ENCODE data around the gene SDK2.

SDK2 gene

GRCh38 chr17:73435412-73435811 lies 208.8 kb downstream of the SDK2 start:
- no peak for DNase-seq

- DNase-seq: no peak
Measured at GRCh38 chr17:73434154-73434553, 210.1 kb downstream of the SDK2 start.

- no peak for DNase-seq
Measured at GRCh38 chr17:73433501-73433900, 210.7 kb downstream of the SDK2 start.

- DNase-seq: no peak
Measured at GRCh38 chr17:73432624-73433190, 211.5 kb downstream of the SDK2 start.

- no peak for DNase-seq
Measured at GRCh38 chr17:73431401-73432205, 212.6 kb downstream of the SDK2 start.

GRCh38 chr17:73430848-73431247 lies 213.4 kb downstream of the SDK2 start:
- no peak for DNase-seq

- DNase-seq: no peak
Measured at GRCh38 chr17:73430165-73430680, 214.0 kb downstream of the SDK2 start.

- DNase-seq: peak; percentile 93
Measured at GRCh38 chr17:73429440-73430164, 214.6 kb downstream of the SDK2 start.

- DNase-seq: no peak
Measured at GRCh38 chr17:73427198-73427597, 217.0 kb downstream of the SDK2 start.

GRCh38 chr17:73424571-73424970 lies 219.7 kb downstream of the SDK2 start:
- DNase-seq: no peak

GRCh38 chr17:73423806-73424205 lies 220.4 kb downstream of the SDK2 start:
- no peak for DNase-seq

- DNase-seq: no peak
Measured at GRCh38 chr17:73423159-73423715, 221.0 kb downstream of the SDK2 start.

- DNase-seq: no peak
Measured at GRCh38 chr17:73422121-73422520, 222.1 kb downstream of the SDK2 start.

- DNase-seq: no peak
Measured at GRCh38 chr17:73420897-73421296, 223.3 kb downstream of the SDK2 start.

GRCh38 chr17:73419881-73420280 lies 224.4 kb downstream of the SDK2 start:
- no peak for DNase-seq

GRCh38 chr17:73419051-73419450 lies 225.2 kb downstream of the SDK2 start:
- no peak for DNase-seq

GRCh38 chr17:73415782-73416181 lies 228.5 kb downstream of the SDK2 start:
- DNase-seq: no peak

- no peak for DNase-seq
Measured at GRCh38 chr17:73414171-73414955, 229.9 kb downstream of the SDK2 start.

GRCh38 chr17:73412914-73413313 lies 231.3 kb downstream of the SDK2 start:
- DNase-seq: no peak

GRCh38 chr17:73411313-73411747 lies 232.9 kb downstream of the SDK2 start:
- no peak for DNase-seq

- DNase-seq: no peak
Measured at GRCh38 chr17:73410586-73411312, 233.5 kb downstream of the SDK2 start.

- DNase-seq: no peak
Measured at GRCh38 chr17:73404246-73404645, 240.0 kb downstream of the SDK2 start.
